Thyroid gland (tissue), 4 donors: ENCODE results near the gene BCAS1. TPM values are rescaled to one million over a fixed set of nuclear protein-coding genes. Genes with fewer than 3 reads are reported as not detected.
A peak's percentile ranks its signal among the peaks of the same experiment; 100 is the strongest.

Experiments used
- DNase-seq, 2 donors: peaks; one replicate each; pipeline ENCODE4 v3.0.0-alpha.2; 2019
- H3K27ac ChIP-seq, 3 donors: fragments of 200-600 bp; sonication (generic); 1 replicate in 2 of 3; 2 replicates in 1 of 3; pipeline ENCODE4 v1.5.1; 2016 to 2019; ENCODE audit warnings: mild to moderate bottlenecking in 1 of 3, moderate library complexity in 1 of 3
- H3K27me3 ChIP-seq: fragments of 200-600 bp; sonication (generic); one replicate; pipeline ENCODE4 v1.5.1; 2019
- H3K36me3 ChIP-seq, 2 donors: fragments of 200-600 bp; sonication (generic); one replicate each; pipeline ENCODE4 v1.5.1; 2016 to 2019
- H3K4me1 ChIP-seq, 2 donors: fragments of 200-600 bp; sonication (generic); one replicate each; pipeline ENCODE4 v1.5.1; 2017 to 2019
- H3K4me3 ChIP-seq, 3 donors: fragments of 200-600 bp; sonication (generic); replicated peaks in 1 of 3; 1 replicate in 2 of 3; 2 replicates in 1 of 3; pipeline ENCODE4 v1.5.1; 2016; ENCODE audit warnings: mild to moderate bottlenecking in 1 of 3
- H3K9me3 ChIP-seq: fragments of 200-600 bp; sonication (generic); one replicate; pipeline ENCODE4 v1.5.1; 2017
- CTCF ChIP-seq, 6 experiments: fragments of 200-600 bp in 3 of 6; fragments of 450-650 bp in 3 of 6; sonication (generic) in 3 of 6; IDR thresholded peaks; one replicate each; pipeline ENCODE4 v1.5.1; 2016 to 2019; ENCODE audit warnings: antibody characterized with exemption in 6 of 6, mild to moderate bottlenecking in 2 of 6, inconsistent platforms in 1 of 6, moderate library complexity in 1 of 6
- POLR2A ChIP-seq, 2 donors: fragments of 450-650 bp; IDR thresholded peaks; one replicate each; pipeline ENCODE4 v1.6.1; 2017; ENCODE audit warnings: antibody characterized with exemption in 2 of 2, mild to moderate bottlenecking in 2 of 2, moderate library complexity in 1 of 2
- WGBS, 2 donors: methylation state at CpG; one replicate each; pipeline ENCODE4 v1.1.5; 2017; 5-methylcytosine and 5-hydroxymethylcytosine counted together
- intact Hi-C: fragments of 100-400 bp; cut with DNase I; formaldehyde crosslinking; loops from one replicate; pipeline ENCODE4 v1.15.1; 2023
- total RNA-seq, 4 donors: library from RNA; depleted of rRNA; stranded (reverse); fragments of >200 nt; gene quantifications; one replicate each; pipeline ENCODE4 v1.2.3, GENCODE V29; 2016

Gene BCAS1
- total RNA-seq, 4 donors from 2014 or later: 0.11 TPM; not detected in 3

DNA sequence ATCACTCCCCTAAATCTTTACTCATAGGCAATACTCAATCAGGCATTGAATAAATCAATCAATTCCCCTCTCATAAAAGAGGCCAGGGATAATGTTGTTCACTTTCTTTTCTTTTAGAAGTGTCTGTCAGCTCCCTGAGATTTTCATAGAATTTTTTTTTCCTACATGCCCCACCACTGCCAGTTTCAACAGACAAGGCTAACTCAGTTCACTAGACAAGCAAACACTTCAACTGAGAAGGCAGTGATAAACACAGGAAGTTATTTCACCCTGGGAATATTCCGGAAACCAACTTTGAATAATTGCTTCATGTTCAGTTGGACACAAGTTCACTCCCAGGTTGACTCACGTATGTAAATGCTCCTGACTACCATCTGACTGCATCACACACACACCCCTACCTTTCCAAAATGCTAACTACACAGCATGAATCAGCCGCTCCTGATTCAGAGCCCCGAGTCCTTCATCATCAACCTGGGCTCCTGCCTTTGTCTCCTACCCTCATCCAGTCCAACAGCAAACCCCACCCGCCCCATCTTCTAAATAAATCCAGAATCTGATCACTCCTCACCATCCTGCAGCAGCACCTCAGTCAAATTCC, 143.9 kb downstream of the BCAS1 start:
- 35 to 43% methylated on average over 5 of the region's 5 CpGs for WGBS, 2 donors
- intact Hi-C loops: no loop called here
- TF ChIP-seq POLR2A (IDR thresholded peaks at IDR 0.05) (peak in 1 of 2 donors; percentile 27), CTCF (IDR thresholded peaks at IDR 0.05) (no peak)
- no peak for DNase-seq
- Histone ChIP-seq H3K4me3 (no peak overlapping the region), H3K9me3 (no peaks in the 10 kb centered on the region), H3K27me3 (no peaks in the 10 kb centered on the region), H3K36me3 (no peaks in the 10 kb centered on the region), H3K4me1 (peaks cover 35 to 46% of the 10 kb centered on the region in 2 donors), H3K27ac (peak overlapping the region; percentile 60 to 92 (median 90))

DNA sequence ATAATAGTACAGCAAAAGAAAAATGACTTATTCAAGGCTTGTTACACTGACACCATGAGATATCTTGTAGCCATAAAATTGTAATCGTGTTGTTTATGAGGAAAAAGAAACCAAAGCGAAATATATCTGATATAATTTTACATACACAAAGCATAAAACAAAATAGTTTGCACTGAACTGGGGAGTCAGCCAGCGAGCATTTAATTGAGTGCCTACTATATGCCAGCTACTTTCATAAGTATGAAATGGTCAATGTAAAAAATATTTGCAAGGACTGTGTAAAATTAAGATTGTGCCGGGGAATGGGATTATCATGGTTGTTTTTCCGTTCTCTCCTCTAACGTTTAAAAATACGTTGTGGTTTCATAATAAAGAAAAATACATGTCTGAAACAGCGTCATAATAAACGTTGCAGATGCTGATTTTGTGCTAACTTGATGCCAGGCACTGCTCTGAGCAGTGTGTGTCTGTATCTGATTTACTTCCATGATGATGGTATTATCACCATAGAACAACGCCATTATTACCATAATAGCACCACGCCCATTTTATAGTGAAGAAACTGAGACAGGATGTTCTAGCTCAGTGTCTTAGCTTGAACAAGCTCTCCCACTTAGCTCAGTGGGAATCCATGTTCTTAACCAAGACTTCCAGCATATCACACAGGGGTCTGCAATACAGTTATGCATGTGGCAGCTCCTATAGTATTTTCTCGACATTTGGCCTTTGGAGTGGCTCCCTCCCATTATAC, 144.6 kb downstream of the BCAS1 start:
- TF ChIP-seq CTCF (IDR thresholded peaks at IDR 0.05): no peak
- TF ChIP-seq POLR2A (IDR thresholded peaks at IDR 0.05): no peak
- no peaks in the 10 kb centered on the region for H3K36me3 ChIP-seq
- no peaks in the 10 kb centered on the region for H3K27me3 ChIP-seq
- DNase-seq: no peak
- intact Hi-C loops: no loop called here
- WGBS, 2 donors: 93 to 94% methylated on average over 12 of the region's 12 CpGs
- H3K4me1 ChIP-seq: peaks cover 40 to 51% of the 10 kb centered on the region in 2 donors
- H3K9me3 ChIP-seq: no peaks in the 10 kb centered on the region
- peak overlapping the region; percentile 60 to 92 (median 90) for H3K27ac ChIP-seq
- no peak overlapping the region for H3K4me3 ChIP-seq

DNA sequence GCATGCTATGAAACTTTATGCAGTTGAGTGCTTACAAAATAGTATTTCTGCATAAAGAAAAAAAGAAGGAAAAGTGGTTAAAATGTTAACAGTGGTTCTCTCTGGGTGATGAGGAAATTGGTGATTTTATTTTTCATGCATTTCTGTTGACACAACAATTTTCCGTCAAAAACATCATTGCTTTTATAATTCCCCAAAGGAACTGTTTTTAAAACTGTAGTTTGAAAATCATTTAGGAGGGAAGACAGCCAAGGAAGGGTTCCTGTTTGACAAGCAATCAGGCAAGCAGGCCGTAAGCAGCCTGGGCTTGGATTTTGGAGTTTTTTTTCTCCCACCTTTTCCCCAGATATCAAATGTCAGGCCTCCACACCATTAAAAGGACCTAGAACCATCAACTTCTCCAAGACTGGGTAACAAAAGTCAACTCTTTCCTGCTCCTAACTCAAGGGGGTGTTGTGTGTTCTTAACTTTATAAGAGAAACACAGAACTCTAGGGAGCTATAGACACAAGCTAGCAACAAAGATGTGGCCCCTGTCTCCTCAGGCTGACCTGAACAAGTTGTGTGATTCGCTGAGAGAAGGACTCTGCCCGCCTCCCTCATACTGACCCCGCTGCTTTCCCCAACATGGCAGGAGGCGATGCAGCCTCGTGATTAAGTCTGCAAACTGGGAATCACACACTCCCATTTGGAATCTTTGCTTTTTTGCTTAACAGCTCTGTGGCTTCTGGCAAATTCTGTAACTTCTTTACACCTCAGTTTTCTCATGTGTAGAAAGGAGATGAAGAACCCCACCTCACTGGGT, 146.6 kb downstream of the BCAS1 start:
- no peak for TF ChIP-seq CTCF (IDR thresholded peaks at IDR 0.05)
- no peak for TF ChIP-seq POLR2A (IDR thresholded peaks at IDR 0.05)
- 79 to 85% methylated on average over 7 of the region's 7 CpGs for WGBS, 2 donors
- Histone ChIP-seq H3K36me3 (no peaks in the 10 kb centered on the region), H3K27ac (peak overlapping the region; percentile 71 to 99 (median 92)), H3K9me3 (no peaks in the 10 kb centered on the region), H3K4me3 (no peak overlapping the region), H3K27me3 (no peaks in the 10 kb centered on the region), H3K4me1 (peaks cover 41 to 54% of the 10 kb centered on the region in 2 donors)
- intact Hi-C loops: no loop called here
- DNase-seq: no peak

GRCh38 chr20:53922901-53923314, 147.5 kb downstream of the BCAS1 start:
- no peak overlapping the region for H3K4me3 ChIP-seq
- 38 to 64% methylated on average over 4 of the region's 4 CpGs for WGBS, 2 donors
- H3K4me1 ChIP-seq: peaks cover 41 to 55% of the 10 kb centered on the region in 2 donors
- intact Hi-C loops: no loop called here
- H3K27ac ChIP-seq: peak overlapping the region; percentile 71 to 99 (median 92)
- no peaks in the 10 kb centered on the region for H3K9me3 ChIP-seq
- no peaks in the 10 kb centered on the region for H3K36me3 ChIP-seq
- no peaks in the 10 kb centered on the region for H3K27me3 ChIP-seq
- no peak for TF ChIP-seq POLR2A (IDR thresholded peaks at IDR 0.05)
- no peak for DNase-seq

- WGBS, 2 donors: 30 to 42% methylated on average over 12 of the region's 12 CpGs
- intact Hi-C loops: no loop called here
- no peaks in the 10 kb centered on the region for H3K27me3 ChIP-seq
Observed at GRCh38 chr20:53921443-53921973, 148.9 kb downstream of the BCAS1 start.

More at GRCh38 chr20:53921443-53921973, 148.9 kb downstream of the BCAS1 start:
- Histone ChIP-seq H3K9me3 (no peaks in the 10 kb centered on the region), H3K36me3 (no peaks in the 10 kb centered on the region), H3K27ac (peak overlapping the region; percentile 68 to 99 (median 92)), H3K4me1 (peaks cover 49 to 58% of the 10 kb centered on the region in 2 donors), H3K4me3 (no peak overlapping the region)
- TF ChIP-seq POLR2A (IDR thresholded peaks at IDR 0.05): peak in 1 of 2 donors; percentile 64
- no peak for TF ChIP-seq CTCF (IDR thresholded peaks at IDR 0.05)
- peak; percentile 75 to 80 for DNase-seq
